Activated T-helper 9 cell treated with anti-CD3 and anti-CD28 coated beads, Interleukin-2, amount 50 U/mL, for 16 hours (primary cell): Measurements from ENCODE around the gene XPNPEP2.
"Not testable (repeated sequence)": the region's sequence is repeated elsewhere in the genome, so short reads cannot be mapped to it uniquely, and the experiment has no call there.

Experiments
- DNase-seq: peaks from one replicate; pipeline ENCODE4 v3.0.0-alpha.2; 2020; ENCODE audit warnings: low read depth

The XPNPEP2 gene

DNA sequence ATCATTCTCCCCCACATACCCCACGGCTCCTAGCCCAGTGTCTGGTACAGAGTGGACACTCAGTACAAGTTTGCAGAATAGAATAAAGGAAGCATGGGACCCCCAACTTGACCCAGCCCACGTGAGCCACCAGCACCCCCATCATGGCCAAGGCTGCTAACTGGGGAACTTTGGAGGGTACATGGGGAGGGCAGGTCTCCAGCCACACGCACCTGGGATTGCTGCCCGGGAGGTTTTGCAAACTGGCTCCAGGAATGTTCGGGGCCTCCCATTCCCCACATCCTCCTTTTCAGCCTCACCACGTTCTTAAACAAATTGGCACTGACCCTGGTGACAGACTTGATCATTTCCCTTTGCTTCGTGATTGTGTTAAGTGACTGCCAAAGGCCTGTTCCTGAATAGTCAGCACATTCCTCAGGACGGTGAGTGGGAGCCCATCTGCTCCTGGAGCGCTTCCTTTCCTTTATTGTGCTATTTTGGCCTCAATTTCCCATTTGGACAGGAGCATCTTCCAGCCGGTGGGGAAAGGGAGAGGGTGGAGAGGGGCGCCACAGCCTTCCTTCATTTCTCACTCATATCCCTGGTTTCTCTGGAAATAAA lies 18.7 kb upstream of the XPNPEP2 start:
- no peak for DNase-seq

DNA sequence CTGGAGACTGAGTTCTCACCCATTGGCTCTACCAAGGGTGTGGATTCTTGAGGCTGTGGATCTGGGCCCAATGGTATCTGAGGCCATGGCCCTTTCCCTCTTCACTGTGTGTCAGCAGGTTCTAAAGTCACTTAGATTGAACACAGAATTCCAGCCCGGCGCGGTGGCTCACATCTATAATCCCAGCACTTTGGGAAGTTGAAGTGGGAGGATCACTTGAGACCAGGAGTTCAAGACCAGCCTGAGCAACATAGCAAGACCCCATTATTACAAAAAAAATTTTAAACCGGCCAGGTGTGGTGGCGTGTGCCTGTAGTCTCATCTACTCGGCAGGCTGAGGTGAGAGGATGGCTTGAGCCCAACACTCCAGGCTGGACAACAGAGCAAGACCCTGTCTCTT lies 18.0 kb upstream of the XPNPEP2 start:
- no peak for DNase-seq

DNA sequence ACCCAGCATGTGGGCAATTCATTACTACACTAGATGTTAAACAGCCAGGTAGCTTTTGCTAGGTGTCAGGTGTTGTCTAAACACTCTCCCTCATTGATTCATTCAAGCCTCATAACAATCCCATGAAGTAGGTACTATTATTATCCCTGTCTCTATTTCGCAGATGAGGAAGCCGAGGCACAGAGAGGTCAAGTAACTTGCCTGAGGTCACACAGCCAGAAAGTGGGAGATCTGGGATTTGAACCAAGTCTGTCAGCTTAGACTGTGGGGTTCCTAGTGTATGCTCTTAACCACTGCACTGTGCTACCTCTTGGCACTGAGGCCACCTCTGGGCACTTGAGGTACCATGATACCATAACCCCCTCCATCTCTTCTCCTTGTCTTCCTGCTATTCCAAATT lies 17.4 kb upstream of the XPNPEP2 start:
- no peak for DNase-seq

DNA sequence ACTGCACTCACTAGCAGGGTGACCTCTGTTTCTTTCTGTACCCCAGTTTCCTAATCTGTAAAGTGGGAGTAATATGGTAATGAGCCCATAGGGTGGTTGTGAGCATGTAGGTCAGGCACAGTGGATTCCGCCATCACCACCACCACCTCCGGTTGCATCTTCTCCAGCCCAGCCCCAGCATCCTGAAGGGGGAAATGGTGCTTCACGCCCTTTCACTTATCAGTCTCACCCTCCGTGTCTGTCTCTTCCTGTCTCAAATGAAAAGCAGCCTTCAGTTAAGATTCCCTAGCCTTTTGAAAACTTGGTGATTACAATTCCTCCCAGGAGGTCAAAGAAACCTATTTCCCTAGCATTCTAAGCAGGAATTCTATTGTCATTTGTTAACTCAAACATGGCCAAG lies 16.9 kb upstream of the XPNPEP2 start:
- no peak for DNase-seq

DNA sequence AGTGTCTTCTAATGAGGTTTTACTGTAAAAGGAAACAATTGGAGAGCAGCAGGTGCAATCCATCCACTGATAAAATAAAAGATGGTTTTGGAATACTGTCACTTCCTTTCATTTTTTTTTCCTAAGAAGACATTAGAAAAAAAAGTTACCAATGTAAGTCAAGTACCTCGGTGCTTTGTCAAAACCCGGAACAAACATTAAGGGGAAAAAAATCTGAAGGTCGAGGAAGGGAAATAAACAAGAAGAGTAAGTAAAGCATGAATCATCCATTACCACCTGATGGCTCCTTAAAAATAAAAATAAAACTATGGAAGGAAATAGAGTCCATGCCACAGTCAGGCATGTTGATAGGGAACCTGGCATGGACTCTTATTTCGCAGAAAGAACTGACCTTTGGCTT lies 15.3 kb upstream of the XPNPEP2 start:
- DNase-seq: no peak

DNA sequence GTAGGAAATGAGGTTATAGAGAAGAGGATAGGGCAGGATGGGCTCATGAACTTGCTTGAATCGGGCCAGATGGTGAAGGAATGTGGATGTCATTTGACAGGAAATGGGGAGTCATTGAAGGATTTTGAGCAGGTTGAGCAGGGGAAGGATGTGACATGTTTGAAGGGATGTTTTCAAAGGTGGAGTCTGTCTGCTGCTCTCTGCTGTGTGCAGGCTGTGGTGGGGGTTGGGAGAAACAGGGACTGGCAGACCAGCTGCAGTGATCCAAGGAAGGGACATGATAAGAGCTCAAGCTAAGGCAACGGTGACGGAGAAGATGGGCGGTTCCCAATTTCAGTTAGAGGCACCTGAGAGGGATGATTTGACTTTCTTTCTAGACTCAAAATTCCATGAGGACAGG lies 14.0 kb upstream of the XPNPEP2 start:
- DNase-seq: no peak

DNA sequence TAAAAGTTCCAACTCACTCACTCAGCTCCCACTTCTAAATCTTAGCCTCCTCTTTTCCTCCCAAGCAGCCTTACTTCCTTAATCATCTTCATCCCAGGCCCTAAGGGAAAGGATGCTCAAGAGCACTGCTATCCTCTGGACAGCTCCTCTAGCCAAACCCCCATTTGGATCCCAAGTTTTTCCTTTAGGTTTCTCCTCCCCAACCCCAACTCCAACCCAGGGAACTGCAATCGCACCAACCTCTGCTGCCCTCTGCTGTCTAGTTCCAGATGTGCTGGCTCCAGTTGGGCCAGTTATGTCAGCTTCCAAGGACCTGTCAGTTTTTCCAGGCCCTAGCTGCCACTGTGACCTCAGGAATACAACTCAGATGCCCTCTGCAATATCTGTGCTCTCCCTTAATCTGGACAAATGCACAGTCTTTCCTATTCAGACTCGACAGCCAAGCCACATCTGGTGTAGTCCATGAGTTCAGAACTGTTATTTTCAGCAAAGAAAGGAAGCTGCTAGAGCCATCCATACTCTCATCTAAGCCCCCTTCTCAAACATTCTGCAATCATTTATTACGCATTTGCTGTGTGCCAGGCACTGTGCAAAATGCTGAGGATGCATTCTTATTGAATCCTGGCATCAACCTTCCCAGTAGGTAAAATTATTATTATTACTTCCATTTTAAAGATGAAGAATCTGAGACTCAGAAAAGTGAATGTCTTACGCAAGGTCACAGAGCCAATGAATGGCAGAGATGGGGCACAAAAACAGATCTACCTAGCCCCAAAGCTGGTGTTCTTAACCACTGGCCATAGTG lies 12.3 kb upstream of the XPNPEP2 start:
- no peak for DNase-seq

DNA sequence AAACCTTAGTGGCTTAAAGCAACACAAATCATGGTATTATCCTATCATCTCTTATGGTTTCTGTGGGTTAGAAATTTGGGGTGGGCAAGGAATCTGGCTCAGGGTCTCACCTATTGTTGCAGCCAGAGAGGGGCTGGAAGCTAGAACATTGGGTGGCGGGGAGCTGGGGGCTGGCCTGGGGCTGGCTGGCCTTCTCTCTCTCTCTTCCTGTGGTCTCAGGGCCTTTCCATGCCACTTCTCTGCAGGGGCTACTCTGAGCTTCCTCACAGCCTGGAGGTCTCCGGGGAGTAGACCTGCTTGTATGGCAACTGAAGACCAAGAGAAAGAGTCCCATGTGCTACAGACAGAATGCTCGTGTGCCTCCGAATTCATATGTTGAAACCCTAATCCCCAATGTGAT lies 10.7 kb upstream of the XPNPEP2 start:
- no peak for DNase-seq

DNA sequence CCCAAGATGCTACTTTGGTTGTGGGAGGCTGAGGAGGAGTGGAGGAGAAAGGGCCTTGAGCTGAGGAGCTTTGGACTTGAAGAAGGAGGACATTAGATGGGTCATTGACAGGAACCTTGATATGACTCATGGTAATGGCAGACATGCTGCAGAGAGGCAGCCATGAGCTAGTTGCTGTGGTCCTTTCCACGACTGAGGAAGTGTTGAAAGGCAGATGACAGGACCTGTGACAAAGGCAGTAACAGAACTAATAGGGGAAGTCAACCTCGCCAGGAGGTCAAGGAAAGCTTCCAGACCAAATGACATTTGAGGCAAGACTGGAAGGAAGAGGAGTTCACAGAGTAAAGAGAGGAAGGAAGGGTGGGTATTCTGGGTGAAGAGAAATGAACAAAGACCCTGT lies 7.6 kb upstream of the XPNPEP2 start:
- no peak for DNase-seq

DNA sequence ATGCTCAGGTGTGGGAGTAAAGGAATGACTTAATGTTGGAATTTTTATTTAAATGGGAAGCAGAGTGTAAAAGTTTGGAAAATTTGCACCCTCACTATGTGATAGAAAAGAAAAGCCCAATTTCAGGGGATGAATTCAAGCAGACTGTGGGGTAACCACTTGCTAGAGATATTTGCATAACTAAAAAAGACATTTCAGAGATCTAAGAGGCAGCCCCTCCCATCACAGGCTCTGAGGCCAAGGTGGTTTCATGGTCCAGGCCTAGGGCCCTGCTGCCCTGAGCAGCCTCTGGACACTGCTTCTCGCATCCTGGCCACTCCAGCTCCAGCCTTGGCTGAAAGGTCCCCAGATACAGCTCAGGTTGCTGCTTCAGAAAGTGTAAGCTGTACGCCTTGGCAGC lies 5.9 kb upstream of the XPNPEP2 start:
- no peak for DNase-seq

DNA sequence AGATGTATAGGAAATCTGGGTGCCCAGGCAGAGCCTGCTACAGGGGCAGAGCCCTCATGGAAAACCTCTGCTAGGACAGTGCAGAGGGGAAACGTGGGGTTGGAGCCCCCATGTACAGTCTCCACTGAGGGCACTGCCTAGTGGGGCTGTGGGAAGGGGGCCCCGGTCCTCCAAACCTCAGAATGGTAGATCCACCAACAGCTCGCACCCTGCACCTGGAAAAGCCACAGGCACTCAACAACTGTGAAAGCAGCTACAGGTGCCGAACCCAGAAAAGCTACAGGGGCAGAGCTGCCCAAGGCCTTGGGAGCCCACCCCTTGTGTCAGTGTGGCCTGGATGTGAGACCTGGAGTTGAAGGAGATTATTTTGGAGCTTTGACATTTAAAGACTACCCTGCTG lies 5.4 kb upstream of the XPNPEP2 start:
- DNase-seq: no peak

DNA sequence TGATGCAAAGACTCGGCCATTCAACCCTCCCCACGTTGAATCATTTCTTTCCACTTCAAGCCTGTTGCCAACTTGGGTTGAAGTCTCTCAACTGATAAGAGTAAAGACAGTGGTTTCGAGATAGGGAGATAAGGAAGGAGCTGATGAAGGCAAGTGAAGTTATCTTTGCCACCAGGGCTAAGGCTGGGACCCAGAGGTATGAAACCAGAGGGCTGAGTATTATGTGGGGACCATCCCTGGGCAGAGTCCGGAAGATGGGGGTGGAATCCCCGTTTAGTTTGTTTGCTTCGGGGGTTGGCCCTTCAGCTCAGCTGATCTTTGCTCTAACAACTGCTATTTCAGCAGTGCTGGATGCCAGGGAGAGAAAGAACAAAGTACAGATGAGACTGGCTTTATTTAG lies 2.3 kb upstream of the XPNPEP2 start:
- DNase-seq: no peak

DNA sequence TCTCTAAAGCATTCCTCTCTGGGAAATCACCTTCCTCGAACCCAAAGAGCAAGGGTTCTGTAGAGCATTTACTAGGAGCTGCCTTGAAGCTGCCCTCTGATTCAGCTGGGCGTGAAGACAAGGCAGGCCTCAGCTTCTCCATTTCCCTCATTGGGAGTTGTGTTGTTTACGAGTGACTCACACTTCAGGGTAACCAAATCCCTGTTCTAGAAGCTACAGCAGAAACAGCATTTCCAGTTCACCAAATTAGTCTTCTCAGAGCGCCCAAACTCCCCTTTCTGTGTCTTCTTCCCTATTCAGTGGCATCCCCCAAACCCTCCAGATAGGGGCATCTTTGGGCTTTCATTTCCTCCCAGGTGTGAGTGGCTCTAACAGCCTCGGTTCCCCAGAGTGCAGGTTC lies 863 bp upstream of the XPNPEP2 start:
- DNase-seq: no peak

DNA sequence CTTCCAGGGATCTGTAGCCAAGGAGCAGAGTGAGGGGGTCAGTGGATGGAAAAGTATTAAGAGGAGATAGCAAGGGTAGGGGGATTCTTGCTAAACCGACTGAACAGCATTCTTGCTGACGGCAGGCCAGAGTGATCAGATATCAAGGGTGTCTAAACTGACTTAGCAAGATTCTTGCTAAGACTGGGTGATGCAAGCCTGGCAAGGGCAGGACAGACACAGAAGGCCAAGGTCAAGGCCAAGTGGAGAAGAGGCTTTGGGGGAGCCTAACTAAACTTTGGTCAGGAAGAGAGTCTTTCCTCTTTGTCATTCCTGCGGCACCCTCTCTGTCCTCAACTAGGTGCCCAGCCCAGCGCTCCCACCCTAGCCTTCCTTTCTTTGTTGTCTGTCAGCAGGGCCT lies 799 bp downstream of the XPNPEP2 start:
- DNase-seq: no peak

DNA sequence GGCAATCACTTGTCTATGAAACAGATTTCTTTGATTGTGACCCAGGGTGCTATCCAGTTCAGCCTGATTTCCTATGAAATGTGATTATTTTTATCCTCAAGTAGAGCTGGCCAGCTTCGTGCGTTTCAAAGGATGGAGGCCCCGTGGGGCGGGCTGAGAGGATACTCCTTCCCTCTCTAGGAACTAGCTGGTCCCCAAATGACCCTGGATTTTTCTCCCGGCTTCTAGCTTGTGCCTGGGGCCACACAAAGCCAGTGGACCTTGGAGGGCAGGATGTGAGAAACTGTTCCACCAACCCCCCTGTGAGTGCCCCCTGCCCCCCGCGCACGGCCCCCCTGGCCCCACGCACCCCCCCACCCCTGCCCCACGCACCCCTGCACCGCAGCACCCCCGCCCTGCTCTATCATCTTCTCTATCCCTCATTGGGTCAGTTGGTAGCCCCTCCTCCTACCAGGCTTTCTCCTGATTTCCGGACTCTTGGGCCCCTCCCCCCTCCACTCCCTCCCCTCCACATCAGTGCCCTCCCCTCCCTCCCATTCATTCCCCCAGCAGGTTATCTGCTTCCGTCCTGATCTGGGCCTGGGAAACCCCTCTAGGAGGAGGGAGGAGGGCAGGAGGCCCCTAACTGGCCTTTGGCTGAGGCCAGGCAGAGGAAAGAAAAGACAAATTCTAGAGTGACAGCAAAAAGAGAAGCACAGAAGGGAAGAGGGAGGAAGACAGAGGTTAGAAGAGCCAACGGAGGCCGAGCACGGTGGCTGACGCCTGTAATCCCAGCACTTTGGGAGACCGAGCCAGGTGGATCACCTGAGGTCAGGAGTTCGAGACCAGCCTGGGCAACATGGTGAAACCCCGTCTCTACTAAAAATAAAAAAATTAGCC lies 3.3 kb downstream of the XPNPEP2 start:
- DNase-seq: no peak

DNA sequence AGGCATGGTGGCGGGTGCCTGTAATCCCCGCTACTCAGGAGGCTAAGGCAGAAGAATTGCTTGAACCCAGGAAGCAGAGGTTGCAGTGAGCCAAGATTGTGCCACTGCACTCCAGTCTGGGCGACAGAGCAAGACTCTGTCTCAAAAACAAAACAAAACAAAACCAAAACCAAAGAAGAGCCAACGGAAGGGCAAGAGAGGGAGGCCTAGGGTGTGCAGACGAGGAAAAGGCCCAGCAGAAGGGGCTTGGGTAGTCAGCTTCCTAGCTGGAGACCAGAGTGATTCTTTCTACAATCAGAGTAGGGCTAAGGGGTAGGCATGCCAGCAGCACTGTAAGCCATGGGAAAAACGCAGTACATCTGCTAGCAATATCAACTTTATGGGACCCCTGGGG lies 4.0 kb downstream of the XPNPEP2 start:
- DNase-seq: not testable (repeated sequence)

DNA sequence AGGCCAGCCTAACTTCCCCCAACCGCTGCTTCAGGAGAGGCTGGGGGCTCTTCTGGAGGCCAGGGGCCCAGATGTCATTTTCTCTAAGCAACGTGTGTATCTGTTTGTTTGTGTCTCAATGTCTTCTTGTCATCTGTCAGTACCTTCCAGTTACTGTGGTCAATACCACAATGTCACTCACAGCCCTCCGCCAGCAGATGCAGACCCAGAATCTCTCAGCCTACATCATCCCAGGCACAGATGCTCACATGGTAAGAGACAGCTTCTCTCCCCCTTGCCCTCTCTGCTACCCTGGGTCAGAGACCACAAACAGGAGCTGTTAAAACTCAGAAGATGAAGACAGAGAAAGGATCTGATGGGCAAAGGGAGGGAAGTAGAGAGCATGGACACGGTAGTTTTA lies 5.0 kb downstream of the XPNPEP2 start:
- no peak for DNase-seq

DNA sequence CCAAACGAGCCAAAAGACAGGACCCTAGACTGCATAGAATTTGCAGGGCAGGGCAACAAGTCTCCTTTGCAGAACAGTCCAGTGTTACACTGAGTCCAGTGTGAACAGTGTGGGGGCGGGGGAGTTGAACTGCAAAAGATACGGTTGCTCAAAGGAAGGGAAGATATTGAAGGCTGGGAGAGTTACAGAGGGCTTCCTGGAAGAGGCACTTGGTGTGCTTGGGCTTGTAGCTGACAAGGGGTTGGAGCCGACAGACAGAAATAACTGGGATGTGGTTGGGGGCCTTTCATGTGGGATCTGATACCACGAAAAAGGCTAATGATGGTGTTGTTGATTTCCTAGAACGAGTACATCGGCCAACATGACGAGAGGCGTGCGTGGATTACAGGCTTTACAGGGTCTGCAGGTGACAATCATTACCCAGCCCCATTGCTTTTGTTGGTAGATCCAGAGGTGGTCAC lies 6.1 kb downstream of the XPNPEP2 start:
- no peak for DNase-seq

DNA sequence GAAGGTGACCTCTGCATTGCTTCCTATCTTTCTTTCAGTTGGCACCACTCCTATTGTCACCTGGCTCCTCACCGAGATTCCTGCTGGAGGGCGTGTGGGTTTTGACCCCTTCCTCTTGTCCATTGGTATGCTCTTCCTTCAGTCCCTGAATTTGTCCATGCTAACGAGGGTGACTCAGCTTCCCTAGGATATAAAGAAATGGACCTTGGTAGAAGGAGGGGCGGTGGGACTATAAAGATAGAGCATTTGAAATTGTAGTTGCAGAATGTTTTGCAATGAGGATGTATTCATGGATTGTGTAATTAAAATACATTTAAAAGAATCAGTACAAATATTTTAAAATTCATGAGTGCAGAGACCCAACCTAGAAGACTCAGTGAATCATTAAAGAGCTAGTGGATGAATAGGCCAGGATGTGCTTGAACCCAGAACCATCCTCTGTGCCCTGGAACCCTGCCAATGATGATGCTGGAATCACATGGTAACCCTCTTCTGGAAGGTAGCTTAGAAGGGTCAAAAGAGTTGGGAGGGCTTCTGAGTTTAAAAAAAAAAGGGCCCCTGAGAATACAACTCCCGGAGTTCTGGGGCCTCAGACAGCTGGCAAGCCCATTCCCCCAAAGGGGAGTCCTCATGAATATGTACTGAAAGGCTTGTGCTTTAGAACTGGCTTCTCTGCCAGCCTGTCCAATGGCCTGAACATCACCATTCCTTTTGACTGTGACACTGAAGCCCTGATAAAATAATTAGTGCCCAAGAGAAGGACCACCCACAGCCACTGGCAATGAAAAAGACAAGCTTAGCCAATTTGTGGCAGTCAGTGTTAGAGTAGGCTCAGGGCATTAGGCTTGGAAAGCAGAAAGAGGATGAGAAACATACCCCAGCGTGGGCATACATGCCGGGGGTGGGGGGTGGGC lies 8.0 kb downstream of the XPNPEP2 start:
- DNase-seq: no peak

DNA sequence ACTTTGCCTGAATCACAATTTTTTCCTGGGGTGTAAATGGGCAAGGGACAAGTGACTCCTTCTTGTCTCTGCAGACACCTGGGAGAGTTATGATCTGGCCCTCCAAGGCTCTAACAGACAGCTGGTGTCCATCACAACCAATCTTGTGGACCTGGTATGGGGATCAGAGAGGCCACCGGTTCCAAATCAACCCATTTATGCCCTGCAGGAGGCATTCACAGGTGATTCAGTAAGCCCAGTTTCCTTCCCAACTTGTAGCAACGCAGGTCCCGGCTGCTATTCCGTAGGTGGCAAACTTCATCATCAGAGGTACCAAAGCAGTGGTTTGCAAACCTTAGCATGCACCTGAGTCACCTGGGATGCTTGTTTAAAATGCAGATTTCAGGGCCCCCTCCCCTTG lies 8.8 kb downstream of the XPNPEP2 start:
- no peak for DNase-seq

DNA sequence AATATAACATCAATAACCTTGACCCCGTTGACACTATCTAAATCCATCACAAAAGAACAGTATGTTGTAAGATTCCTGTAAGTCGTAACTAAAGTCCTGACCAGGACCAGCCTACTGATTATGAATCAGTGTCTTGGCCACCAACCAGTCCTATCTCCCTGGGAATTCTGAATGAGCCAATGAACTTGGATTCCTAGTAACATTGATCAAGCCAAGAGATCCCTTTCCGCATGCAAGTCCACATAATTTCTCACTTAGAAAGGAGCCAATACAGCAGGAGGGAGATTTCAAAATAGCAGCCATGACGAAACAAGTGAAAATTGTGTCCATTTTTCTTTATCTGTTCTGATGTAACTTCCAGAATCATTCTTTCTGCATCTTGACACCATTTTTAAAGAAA lies 9.5 kb downstream of the XPNPEP2 start:
- DNase-seq: no peak

DNA sequence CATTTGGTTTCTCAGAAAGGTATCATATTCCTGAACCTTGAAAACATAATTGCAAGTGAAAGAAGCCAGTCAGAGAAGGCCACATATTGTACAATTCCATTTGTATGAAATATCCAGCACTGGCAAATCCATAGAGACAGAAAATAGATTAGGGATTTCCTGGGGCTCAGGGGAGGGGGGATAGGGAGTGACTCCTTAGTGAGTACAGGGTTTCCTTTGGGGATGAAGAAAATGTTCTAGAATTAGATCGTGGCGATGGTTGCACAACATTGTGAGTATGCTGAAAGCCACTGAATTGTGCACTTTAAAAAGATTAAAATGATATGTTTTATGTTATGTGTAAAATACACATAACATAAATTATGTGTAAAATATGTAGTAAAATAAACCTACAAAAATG lies 10.3 kb downstream of the XPNPEP2 start:
- DNase-seq: no peak
